IMR-90 (cell line): Measurements from ENCODE around the gene LCE3C. TPM values are rescaled to one million over a fixed set of nuclear protein-coding genes. Genes with fewer than 3 reads are reported as not detected.

Experiments
- ATAC-seq: fragments of 200-7000 bp; cut with Tn5 transposase; 2 replicates; pipeline ENCODE4 v1.9.1; 2020; ENCODE audit warnings: low read depth, mild to moderate bottlenecking, moderate library complexity
- BruUV-seq: library from RNA; stranded (reverse); fragments of 400-500 nt; replicated peaks from 2 replicates; lab custom pipeline; 2021; lab: Mats Ljungman, UMichigan
- CTCF ChIA-PET: fragments of 300-600 bp; formaldehyde crosslinking; extraction: SDS; loops from one replicate; lab custom pipeline; 2021; ENCODE audit warnings: antibody characterized with exemption; lab: Yijun Ruan, JAX
- POLR2A ChIA-PET: fragments of 300-600 bp; sonication (Branson Sonifier 250); formaldehyde crosslinking; loops from one replicate; lab custom pipeline; 2022; ENCODE audit warnings: antibody characterized with exemption; ENCODE audit not compliant: unreplicated experiment; lab: Charles Lee
- DNase-seq: peaks from one replicate; pipeline ENCODE4 v3.0.0; 2013
- H2AFZ ChIP-seq: replicated peaks from 2 replicates; pipeline ENCODE3; 2013; ENCODE audit warnings: low read length, mild to moderate bottlenecking; ENCODE audit not compliant: poor library complexity
- H2AK5ac ChIP-seq: 2 replicates; pipeline ENCODE4 v1.6.1; 2013; ENCODE audit warnings: low read depth, low read length, inconsistent platforms
- H2AK9ac ChIP-seq: replicated peaks from 2 replicates; pipeline ENCODE3; 2013; ENCODE audit warnings: mild to moderate bottlenecking, low read depth, low read length, moderate library complexity; ENCODE audit not compliant: poor library complexity
- H2BK120ac ChIP-seq: 2 replicates; pipeline ENCODE4 v1.6.1; 2013; ENCODE audit warnings: low read depth, low read length, inconsistent platforms
- H2BK15ac ChIP-seq: 3 replicates; pipeline ENCODE4 v1.6.1; 2013; ENCODE audit warnings: low read depth, low read length, inconsistent platforms
- H2BK20ac ChIP-seq: 2 replicates; pipeline ENCODE4 v1.6.1; 2013; ENCODE audit warnings: low read depth, mild to moderate bottlenecking, inconsistent platforms, low read length, moderate library complexity
- H2BK5ac ChIP-seq: 2 replicates; pipeline ENCODE4 v1.6.1; 2013; ENCODE audit warnings: mild to moderate bottlenecking, low read depth, low read length, inconsistent platforms; ENCODE audit not compliant: poor library complexity, severe bottlenecking
- H3K14ac ChIP-seq: replicated peaks from 2 replicates; pipeline ENCODE4 v1.6.1; 2013; ENCODE audit warnings: low read depth, low read length, inconsistent platforms
- H3K18ac ChIP-seq: 2 replicates; pipeline ENCODE4 v1.6.1; 2013; ENCODE audit warnings: low read depth, low read length, control low read depth
- H3K23ac ChIP-seq: 2 replicates; pipeline ENCODE4 v1.6.1; 2013; ENCODE audit warnings: low read depth, low read length, inconsistent platforms
- H3K27ac ChIP-seq: 2 replicates; pipeline ENCODE4 v1.5.1; 2013; ENCODE audit warnings: mild to moderate bottlenecking, control low read depth, low read length; ENCODE audit not compliant: insufficient read depth
- H3K27me3 ChIP-seq: 2 replicates; pipeline ENCODE4 v1.6.1; 2013; ENCODE audit warnings: low read length; ENCODE audit not compliant: control insufficient read depth, insufficient read depth
- H3K36me3 ChIP-seq: 2 replicates; pipeline ENCODE4 v1.6.1; 2013; ENCODE audit warnings: low read length, mixed read lengths; ENCODE audit not compliant: control insufficient read depth, insufficient read depth
- H3K4ac ChIP-seq: 2 replicates; pipeline ENCODE4 v1.6.1; 2013; ENCODE audit warnings: low read depth, low read length, inconsistent platforms
- H3K4me1 ChIP-seq: 2 replicates; pipeline ENCODE4 v1.6.1; 2013; ENCODE audit warnings: low read length, mixed read lengths; ENCODE audit not compliant: control insufficient read depth, insufficient read depth
- H3K4me2 ChIP-seq: 2 replicates; pipeline ENCODE4 v1.6.1; 2013; ENCODE audit warnings: low read depth, mild to moderate bottlenecking, control low read depth, low read length, moderate library complexity
- H3K4me3 ChIP-seq: 2 replicates; pipeline ENCODE4 v1.5.1; 2013; ENCODE audit warnings: low read depth, mild to moderate bottlenecking, control low read depth, low read length, moderate library complexity; ENCODE audit not compliant: insufficient read depth
- H3K56ac ChIP-seq: 2 replicates; pipeline ENCODE4 v1.6.1; 2013; ENCODE audit warnings: low read length, inconsistent platforms; ENCODE audit not compliant: insufficient read depth; ENCODE audit errors: extremely low read depth
- H3K79me1 ChIP-seq, 2 experiments: 2 replicates each; pipeline ENCODE4 v1.6.1; 2013; ENCODE audit warnings: low read length in 2 of 2, inconsistent platforms in 1 of 2, low read depth in 1 of 2
- H3K9ac ChIP-seq: 2 replicates; pipeline ENCODE4 v1.6.1; 2013; ENCODE audit warnings: low read depth, low read length, control low read depth
- H3K9me1 ChIP-seq: 2 replicates; pipeline ENCODE4 v1.6.1; 2013; ENCODE audit warnings: low read length, inconsistent platforms; ENCODE audit not compliant: insufficient read depth
- H3K9me3 ChIP-seq: 2 replicates; pipeline ENCODE4 v1.6.1; 2013; ENCODE audit warnings: low read length; ENCODE audit not compliant: control insufficient read depth, insufficient read depth
- H4K20me1 ChIP-seq: 2 replicates; pipeline ENCODE4 v1.6.1; 2013; ENCODE audit warnings: low read length, inconsistent platforms; ENCODE audit not compliant: insufficient read depth
- H4K5ac ChIP-seq: 2 replicates; pipeline ENCODE4 v1.6.1; 2013; ENCODE audit warnings: mild to moderate bottlenecking, low read depth, low read length, control low read depth
- H4K8ac ChIP-seq, 2 experiments: 2 replicates each; pipeline ENCODE4 v1.6.1; 2013; ENCODE audit warnings: low read depth in 2 of 2, low read length in 2 of 2, control low read depth in 1 of 2, inconsistent platforms in 1 of 2
- H4K91ac ChIP-seq: 2 replicates; pipeline ENCODE4 v1.6.1; 2013; ENCODE audit warnings: low read depth, low read length, inconsistent platforms; ENCODE audit not compliant: insufficient read depth
- BHLHE40 ChIP-seq: fragments of 150-350 bp; IDR thresholded peaks from 2 replicates; pipeline ENCODE4 v1.6.1; 2016; ENCODE audit warnings: mild to moderate bottlenecking, low read depth, low read length
- CEBPB ChIP-seq: IDR thresholded peaks from 2 replicates; pipeline ENCODE4 v1.6.1; 2012; ENCODE audit warnings: low read depth, low read length, improper control_type of control experiment
- CHD1 ChIP-seq: IDR thresholded peaks from 2 replicates; pipeline ENCODE4 v1.6.1; 2012; ENCODE audit warnings: low read depth, low read length, improper control_type of control experiment
- CTCF ChIP-seq: conservative IDR thresholded peaks from 2 replicates; pipeline ENCODE4 v1.5.1; 2012; ENCODE audit warnings: mild to moderate bottlenecking, low read depth, low read length, improper control_type of control experiment
- ELK1 ChIP-seq: fragments of 150-350 bp; IDR thresholded peaks from 2 replicates; pipeline ENCODE4 v1.6.1; 2016; ENCODE audit warnings: low read depth, mild to moderate bottlenecking, low read length, moderate library complexity, borderline replicate concordance
- FOS ChIP-seq: fragments of 150-350 bp; IDR thresholded peaks from 2 replicates; pipeline ENCODE4 v1.6.1; 2016; ENCODE audit warnings: low read depth, low read length
- MAZ ChIP-seq: IDR thresholded peaks from 2 replicates; pipeline ENCODE4 v1.6.1; 2012; ENCODE audit warnings: low read depth, mild to moderate bottlenecking, low read length, improper control_type of control experiment, moderate library complexity, borderline replicate concordance
- MXI1 ChIP-seq: IDR thresholded peaks from 2 replicates; pipeline ENCODE4 v1.6.1; 2012; ENCODE audit warnings: low read depth, mild to moderate bottlenecking, low read length, moderate library complexity, borderline replicate concordance
- NFE2L2 ChIP-seq: fragments of 150-350 bp; IDR thresholded peaks from 2 replicates; pipeline ENCODE4 v1.6.1; 2016; ENCODE audit warnings: low read depth, mild to moderate bottlenecking, low read length
- POLR2A ChIP-seq: IDR thresholded peaks from 2 replicates; pipeline ENCODE4 v1.6.1; 2012; ENCODE audit warnings: mild to moderate bottlenecking, low read depth, low read length
- RFX5 ChIP-seq: IDR thresholded peaks from 2 replicates; pipeline ENCODE4 v1.8.0; 2012; ENCODE audit warnings: low read depth, mild to moderate bottlenecking, low read length, moderate library complexity
- WGBS, 2 experiments: methylation state at CpG; one replicate each; pipeline versions ENCODE4 v1.1.5 to v1.1.7; 2013; ENCODE audit warnings: missing lambda C conversion rate in 2 of 2; ENCODE audit not compliant: insufficient read length in 1 of 2; ENCODE audit errors: extremely low coverage in 2 of 2; 5-methylcytosine and 5-hydroxymethylcytosine counted together
- dilution Hi-C: fragments of 300-500 bp; cut with HindIII; formaldehyde crosslinking; loops from one replicate; pipeline ENCODE4 v1.14.3; 2018; ENCODE audit warnings: low sequenced_read_pairs; ENCODE audit not compliant: unreplicated experiment
- in situ Hi-C: fragments of 300-500 bp; cut with MboI; formaldehyde crosslinking; loops from 3 replicates; pipeline ENCODE4 v1.14.3; 2019; ENCODE audit warnings: low sequenced_read_pairs, inconsistent platforms, mixed read lengths
- intact Hi-C: fragments of 100-400 bp; cut with micrococcal nuclease; formaldehyde crosslinking; loops from 2 replicates; pipeline ENCODE4 v1.10.0; 2022
- polyA plus RNA-seq, 3 experiments: library from polyadenylated mRNA; depleted of rRNA; stranded (reverse); fragments of >200 nt; gene quantifications; 2 replicates each; pipeline ENCODE4 v1.2.3, GENCODE V29; 2012; ENCODE audit warnings: low replicate concordance in 1 of 3
- total RNA-seq: library from RNA; depleted of rRNA; stranded (reverse); fragments of >200 nt; gene quantifications from 2 replicates; pipeline ENCODE4 v1.2.3, GENCODE V29; 2012

LCE3C gene
- total and polyA plus RNA-seq, 2 of the 4 experiments (the other 2 are of a cell fraction), result not detected

- TF ChIP-seq MAZ, result no peak
- no peak for TF ChIP-seq RFX5
- no peak for TF ChIP-seq CEBPB
- TF ChIP-seq CHD1, result no peak
- no peak for TF ChIP-seq BHLHE40
- TF ChIP-seq ELK1, result no peak
- no peak for TF ChIP-seq MXI1
- no peak for TF ChIP-seq CTCF
- no peak for TF ChIP-seq POLR2A
- TF ChIP-seq FOS, result no peak
- no peak for TF ChIP-seq NFE2L2
- Histone ChIP-seq H3K4me3 (no peak overlapping the region), H2BK15ac (no peak overlapping the region), H3K9me3 (peaks cover 3% of the 10 kb centered on the region; the same call in 1 of the 2 replicates), H3K9me1 (no peaks in the 10 kb centered on the region), H2BK120ac (no peak overlapping the region), H3K9ac (no peak overlapping the region), H3K23ac (no peak overlapping the region), H2BK5ac (no peak overlapping the region), H3K4me1 (no peaks in the 10 kb centered on the region), H2AFZ (no peak overlapping the region), H3K56ac (no peak overlapping the region), H2AK5ac (no peak overlapping the region), H3K36me3 (no peaks in the 10 kb centered on the region), H2AK9ac (no peak overlapping the region), H3K79me1 (no peaks in the 10 kb centered on the region), H3K14ac (no peak overlapping the region), H2BK20ac (no peak overlapping the region), H3K27ac (no peak overlapping the region), H3K4me2 (no peak overlapping the region), H4K5ac (no peak overlapping the region), H3K27me3 (no peaks in the 10 kb centered on the region), H4K8ac (no peak overlapping the region), H4K20me1 (no peaks in the 10 kb centered on the region), H4K91ac (no peak overlapping the region), H3K18ac (no peak overlapping the region), H3K4ac (no peak overlapping the region)
- in situ Hi-C loops (no loop called here), intact Hi-C loops (no loop called here), dilution Hi-C loops (no loop called here)
- no peak for DNase-seq
- no CpG with 5 or more reads among the region's 14 CpGs for WGBS, 2 experiments
- ChIA-PET POLR2A (no interaction called here), CTCF (no interaction called here)
- no peak for ATAC-seq
- BruUV-seq, result no TSS peak
Measured at GRCh38 chr1:152565535-152566215, 34.4 kb upstream of the LCE3C start.
